ENCODE results near the gene UGT1A8. TPM values are rescaled to one million over a fixed set of nuclear protein-coding genes. Genes with fewer than 3 reads are reported as not detected.

The UGT1A8 gene
- total and polyA plus RNA-seq, 9 of the 15 experiments (the other 6 are each of a cell fraction or from before 2014, with no cell fraction given): 0.04 TPM; not detected in 8

- ATAC-seq (no peak), FAIRE-seq (no peak), DNase-seq (ENCODE audit: extremely low read depth in 1 of 4, low spot score in 3 of 4) (no peak)
- Histone ChIP-seq H3K4me1 (replicated peaks in 1 of 2; ENCODE audit: control insufficient read depth in 2 of 2, insufficient read depth in 2 of 2, low read length in 2 of 2) (no peaks in the 10 kb centered on the region; a peak in 1 of 5 replicates), H3K79me2 (ENCODE audit: control insufficient read depth, insufficient read depth, low read length) (no peaks in the 10 kb centered on the region), H3K9ac (ENCODE audit: insufficient read depth in 1 of 2, low read depth in 2 of 2, low read length in 2 of 2) (no peak overlapping the region), H3K27ac (ENCODE audit: extremely low read depth, low read depth, low read length) (no peak overlapping the region), H2AFZ (ENCODE audit: low read depth, low read length) (no peak overlapping the region), H3K4me3 (no peak overlapping the region), H3K4me2 (ENCODE audit: insufficient read depth, low read length) (no peak overlapping the region), H4K20me1 (replicated peaks; ENCODE audit: control insufficient read depth, insufficient read depth, low read length) (no peaks in the 10 kb centered on the region; the same call in 1 of the 2 replicates), H3K9me1 (ENCODE audit: control insufficient read depth, insufficient read depth, low read length) (no peaks in the 10 kb centered on the region), H3K36me3 (ENCODE audit: control insufficient read depth, insufficient read depth, low read length) (no peaks in the 10 kb centered on the region), H3K27me3 (ENCODE audit: control insufficient read depth in 2 of 2, insufficient read depth in 2 of 2, low read length in 2 of 2) (peaks cover 2 to 59% of the 10 kb centered on the region in 2 experiments; a peak in 3 of 5 replicates), H3K9me3 (replicated peaks; ENCODE audit: control insufficient read depth, insufficient read depth, low read depth, low read length) (no peaks in the 10 kb centered on the region)
- POLR2A ChIA-PET: interaction anchor here (1.5 kb wide), 1 partner anchor 11 kb away, joined by 6 read pairs; no protein-coding TSS in a partner anchor
- in situ Hi-C loops (cut with MboI): no loop called here
- no TSS peak for BruUV-seq (replicated peaks)
- intact Hi-C loops (cut with micrococcal nuclease): no loop called here
- no peak for TF ChIP-seq LEF1 (IDR thresholded peaks at IDR 0.05)
- TF ChIP-seq KDM5B (IDR thresholded peaks at IDR 0.05; ENCODE audit: insufficient replicate concordance, low read depth, low read length): no peak
- TF ChIP-seq ZNF282 (CRISPR knock-in tag; IDR thresholded peaks at IDR 0.05): no peak
- no peak for TF ChIP-seq ESRRB (CRISPR knock-in tag; IDR thresholded peaks at IDR 0.05; ENCODE audit: borderline replicate concordance)
- TF ChIP-seq CHD1 (IDR thresholded peaks at IDR 0.05; ENCODE audit: low read length): no peak
- no peak for TF ChIP-seq NR2F6 (CRISPR knock-in tag; IDR thresholded peaks at IDR 0.05)
- TF ChIP-seq ZNF778 (CRISPR knock-in tag; IDR thresholded peaks at IDR 0.05): no peak
- no peak for TF ChIP-seq SMARCA5 (IDR thresholded peaks at IDR 0.05)
- no peak for TF ChIP-seq E2F4 (CRISPR knock-in tag; IDR thresholded peaks at IDR 0.05; ENCODE audit: low read depth)
- TF ChIP-seq SMARCA4 (IDR thresholded peaks at IDR 0.05): no peak
- TF ChIP-seq EHMT2 (IDR thresholded peaks at IDR 0.05): no peak
- no peak for TF ChIP-seq RBBP5 (IDR thresholded peaks at IDR 0.05; ENCODE audit: borderline replicate concordance, insufficient read depth, low read length, poor library complexity, severe bottlenecking)
- TF ChIP-seq ZNF57 (CRISPR knock-in tag; IDR thresholded peaks at IDR 0.05): no peak
- WGBS (ENCODE audit: insufficient coverage, low coverage, missing lambda C conversion rate): 3% methylated on average over 8 of the region's 8 CpGs
- CTCF ChIA-PET (ENCODE audit: low intra/inter-chr PET ratio): no interaction called here
Measured at GRCh38 chr2:233821709-233822100, 204.3 kb downstream of the UGT1A8 start.
